T-cell (primary cell): Measurements from ENCODE around the gene ACER1. TPM values are rescaled to one million over a fixed set of nuclear protein-coding genes. Genes with fewer than 3 reads are reported as not detected.

ENCODE experiments used
- ATAC-seq, 4 experiments: fragments of 200-7000 bp in 3 of 4; fragments of 150-1000 bp in 1 of 4; cut with Tn5 transposase; replicated peaks in 1 of 4; 1 replicate in 3 of 4; 2 replicates in 1 of 4; pipeline ENCODE4 v1.10.0; 2021; ENCODE audit warnings: moderate library complexity in 3 of 4, mild to moderate bottlenecking in 2 of 4, moderate number of reproducible peaks in 1 of 4
- CTCF ChIA-PET, 2 donors: fragments of 300-600 bp; sonication (Branson Sonifier 250); formaldehyde crosslinking; loops; one replicate each; lab custom pipeline; 2022; ENCODE audit warnings: antibody characterized with exemption in 2 of 2; lab: Charles Lee
- POLR2A ChIA-PET, 2 donors: fragments of 300-600 bp; sonication (Branson Sonifier 250); formaldehyde crosslinking; loops; one replicate each; lab custom pipeline; 2022; ENCODE audit warnings: antibody characterized with exemption in 2 of 2; lab: Charles Lee
- DNase-seq, 35 experiments: peaks; one replicate each; pipeline versions ENCODE4 v3.0.0 to v3.0.0-alpha.2; 2013 to 2023
- H3K27ac ChIP-seq: one replicate; pipeline ENCODE4 v1.5.1; 2013; ENCODE audit warnings: low read length
- H3K27me3 ChIP-seq, 2 experiments: replicated peaks in 1 of 2; 1 replicate in 1 of 2; 2 replicates in 1 of 2; pipeline versions ENCODE4 v1.6.1 to v1.7.0; 2013; ENCODE audit warnings: low read length in 1 of 2, mixed read lengths in 1 of 2; ENCODE audit not compliant: control insufficient read depth in 2 of 2, insufficient read depth in 2 of 2; ENCODE audit errors: extremely low read depth in 1 of 2
- H3K36me3 ChIP-seq, 2 donors: 1 replicate in 1 of 2; 2 replicates in 1 of 2; pipeline versions ENCODE4 v1.6.1 to v1.7.0; 2013; ENCODE audit warnings: low read length in 1 of 2; ENCODE audit not compliant: control insufficient read depth in 2 of 2, insufficient read depth in 1 of 2; ENCODE audit errors: extremely low read depth in 1 of 2
- H3K4me1 ChIP-seq, 2 experiments: 1 replicate in 1 of 2; 2 replicates in 1 of 2; pipeline versions ENCODE4 v1.6.1 to v1.7.0; 2013; ENCODE audit warnings: low read length in 2 of 2, mixed read lengths in 1 of 2; ENCODE audit not compliant: insufficient read depth in 2 of 2, control insufficient read depth in 1 of 2; ENCODE audit errors: extremely low read depth in 1 of 2
- H3K4me3 ChIP-seq, 2 donors: 1 replicate in 1 of 2; 2 replicates in 1 of 2; pipeline versions ENCODE4 v1.5.1 to v1.7.0; 2013; ENCODE audit warnings: mild to moderate bottlenecking in 2 of 2, low read length in 1 of 2, moderate library complexity in 1 of 2; ENCODE audit not compliant: control insufficient read depth in 1 of 2; ENCODE audit errors: extremely low read depth in 1 of 2
- H3K9me3 ChIP-seq: 2 replicates; pipeline ENCODE4 v1.7.0; 2013
- H3K27ac Mint-ChIP-seq, 2 donors: one replicate each; pipeline ENCODE4 v1.8.0; 2020 to 2021; ENCODE audit warnings: mild to moderate bottlenecking in 2 of 2, mixed read lengths in 2 of 2
- H3K27me3 Mint-ChIP-seq, 2 donors: one replicate each; pipeline ENCODE4 v1.8.0; 2021 to 2022; ENCODE audit warnings: mixed read lengths in 2 of 2
- H3K36me3 Mint-ChIP-seq: one replicate; pipeline ENCODE4 v1.8.0; 2021; ENCODE audit warnings: mixed read lengths
- H3K4me1 Mint-ChIP-seq, 3 donors: one replicate each; pipeline ENCODE4 v1.8.0; 2020 to 2022; ENCODE audit warnings: mixed read lengths in 3 of 3, mild to moderate bottlenecking in 1 of 3
- H3K4me3 Mint-ChIP-seq, 3 donors: one replicate each; pipeline ENCODE4 v1.8.0; 2020 to 2022; ENCODE audit warnings: mild to moderate bottlenecking in 3 of 3, mixed read lengths in 3 of 3, moderate library complexity in 3 of 3
- H3K9me3 Mint-ChIP-seq, 3 donors: one replicate each; pipeline ENCODE4 v1.8.0; 2020 to 2022; ENCODE audit warnings: mixed read lengths in 3 of 3
- WGBS: methylation state at CpG from one replicate; pipeline ENCODE4 v1.1.5; 2013; ENCODE audit warnings: missing lambda C conversion rate; ENCODE audit not compliant: insufficient coverage; 5-methylcytosine and 5-hydroxymethylcytosine counted together
- total RNA-seq, 35 experiments: library from RNA in 6 of 35; stranded (reverse) in 6 of 35; fragments of 120-200 nt in 1 of 35; gene quantifications; one replicate each; pipeline versions ENCODE4 v1.2.1 to v1.2.4 and lab custom pipeline; 2013 to 2026

Gene ACER1
- total RNA-seq, 5 donors from 2014 or later (not counting 1 experiment from before 2014, with no cell fraction given) = 0.16 to 2.7 (median 0.63) TPM

DNA sequence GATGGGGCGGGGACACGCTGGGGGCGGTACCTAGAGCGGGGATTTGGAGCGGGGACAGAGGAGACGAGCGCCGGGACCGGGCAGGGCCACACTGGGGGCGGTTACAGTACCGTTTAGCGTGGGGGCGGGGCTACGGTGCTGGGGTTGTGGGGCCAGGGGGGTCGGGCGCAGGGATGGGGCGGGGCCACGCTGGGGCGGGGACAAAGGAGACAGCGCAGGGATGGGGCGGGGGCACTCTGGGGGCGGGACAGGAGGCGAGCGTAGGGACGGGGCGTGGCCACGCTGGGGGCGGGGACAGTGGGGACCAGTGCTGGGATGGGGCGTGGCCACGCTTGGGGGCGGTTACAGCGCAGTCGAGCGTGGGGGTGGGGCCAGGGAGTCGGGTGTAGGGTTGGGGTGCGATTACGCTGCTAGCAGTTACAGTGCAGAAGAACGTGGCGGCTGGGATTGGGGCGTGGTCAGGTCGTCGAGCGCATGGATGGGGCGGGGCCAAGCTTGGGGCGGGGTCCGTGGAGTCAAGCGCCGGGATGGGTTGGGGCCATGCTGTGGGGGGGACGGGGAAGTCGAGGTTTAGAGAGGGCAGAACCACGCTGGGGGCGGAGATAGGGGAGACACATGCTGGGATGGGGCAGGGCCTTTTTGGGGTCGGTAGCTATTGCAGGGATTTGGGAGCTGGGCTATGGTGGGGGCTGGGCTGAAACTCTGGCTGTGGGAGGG, 39.8 kb upstream of the ACER1 start:
- peak; percentile 68 to 71 (median 70) for ATAC-seq
- peaks cover 14 to 23% (median 20%) of the 10 kb centered on the region in 3 donors for H3K4me1 Mint-ChIP-seq
- CTCF ChIA-PET = interaction anchor here (0.5 to 1.5 kb wide), 7 partner anchors 10 to 821 kb away, joined by 3 to 19 read pairs (median 7); partner anchors contain the start of genes CLPP (in 1 of the 2), GTF2F1 (in 1 of the 2) and KHSRP (in 1 of the 2)

DNA sequence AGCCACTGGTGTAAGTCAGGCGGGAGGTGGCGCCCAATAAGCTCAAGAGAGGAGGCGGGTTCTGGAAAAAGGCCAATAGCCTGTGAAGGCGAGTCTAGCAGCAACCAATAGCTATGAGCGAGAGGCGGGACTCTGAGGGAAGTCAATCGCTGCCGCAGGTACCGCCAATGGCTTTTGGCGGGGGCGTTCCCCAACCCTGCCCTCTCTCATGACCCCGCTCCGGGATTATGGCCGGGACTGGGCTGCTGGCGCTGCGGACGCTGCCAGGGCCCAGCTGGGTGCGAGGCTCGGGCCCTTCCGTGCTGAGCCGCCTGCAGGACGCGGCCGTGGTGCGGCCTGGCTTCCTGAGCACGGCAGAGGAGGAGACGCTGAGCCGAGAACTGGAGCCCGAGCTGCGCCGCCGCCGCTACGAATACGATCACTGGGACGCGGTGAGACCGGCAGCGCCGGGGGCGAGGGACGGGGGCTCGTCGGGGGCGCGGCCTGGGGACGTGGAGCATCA, 39.2 kb upstream of the ACER1 start, which contains the start of gene ALKBH7:
Gene ALKBH7 (plus strand): TSS at position 201 of the 502 bp plus-strand sequence. CDS start 27 bp downstream, at position 228.
- Mint-ChIP-seq H3K4me3 (peak within 1 kb of the TSS; percentile 86 to 93 (median 89)), H3K9me3 (no peaks in the 10 kb centered on the region), H3K27ac (peak within 1 kb of the TSS; percentile 93 to 94), H3K27me3 (no peaks in the 10 kb centered on the region), H3K36me3 (peaks cover 7% of the 10 kb centered on the region), H3K4me1 (peaks cover 14 to 23% (median 20%) of the 10 kb centered on the region in 3 donors)
- Histone ChIP-seq H3K9me3 (no peaks in the 10 kb centered on the region), H3K4me3 (peak within 1 kb of the TSS; percentile 74 to 76), H3K4me1 (peaks cover 6 to 16% of the 10 kb centered on the region in 2 experiments), H3K27ac (peak within 1 kb of the TSS; percentile 85), H3K27me3 (no peaks in the 10 kb centered on the region), H3K36me3 (peaks cover 17 to 25% of the 10 kb centered on the region in 2 donors)
- under 1% methylated on average over 44 of the region's 47 CpGs for WGBS
- ChIA-PET CTCF (interaction anchor here (0.5 to 1.5 kb wide), 9 partner anchors 9 to 822 kb away, joined by 3 to 19 read pairs (median 5); partner anchors contain the start of genes CLPP (in 1 of the 2), GTF2F1 (in 1 of the 2), KHSRP (in 1 of the 2) and ZNF557 (in 1 of the 2)), POLR2A (interaction anchor here (0.6 to 1.5 kb wide), 10 partner anchors 9 to 1406 kb away, joined by 3 to 16 read pairs (median 4); partner anchors contain the start of genes CLPP (in 1 of the 2), GTF2F1 (in 1 of the 2) and KHSRP (in 1 of the 2))
- ATAC-seq (peak; percentile 83 to 85 (median 83)), DNase-seq (peak; percentile 86 to 100 (median 98))

More for the DNA sequence above, 39.8 kb upstream of the ACER1 start:
- peak; percentile 92 to 99 (median 97) for DNase-seq
- Histone ChIP-seq H3K4me1 (peaks cover 6 to 16% of the 10 kb centered on the region in 2 experiments), H3K27me3 (no peaks in the 10 kb centered on the region), H3K36me3 (peaks cover 13 to 19% of the 10 kb centered on the region in 2 donors), H3K4me3 (peak overlapping the region; percentile 74 to 76), H3K27ac (peak overlapping the region; percentile 85), H3K9me3 (no peaks in the 10 kb centered on the region)
- POLR2A ChIA-PET = interaction anchor here (0.6 to 1.5 kb wide), 8 partner anchors 10 to 1405 kb away, joined by 3 to 16 read pairs (median 6); partner anchors contain the start of genes CLPP (in 1 of the 2), GTF2F1 (in 1 of the 2) and KHSRP (in 1 of the 2)
- Mint-ChIP-seq H3K4me3 (peak overlapping the region; percentile 86 to 93 (median 89)), H3K36me3 (peaks cover 4% of the 10 kb centered on the region), H3K27me3 (no peaks in the 10 kb centered on the region), H3K9me3 (no peaks in the 10 kb centered on the region), H3K27ac (peak overlapping the region; percentile 93 to 94)
- WGBS = under 1% methylated on average over 38 of the region's 53 CpGs

DNA sequence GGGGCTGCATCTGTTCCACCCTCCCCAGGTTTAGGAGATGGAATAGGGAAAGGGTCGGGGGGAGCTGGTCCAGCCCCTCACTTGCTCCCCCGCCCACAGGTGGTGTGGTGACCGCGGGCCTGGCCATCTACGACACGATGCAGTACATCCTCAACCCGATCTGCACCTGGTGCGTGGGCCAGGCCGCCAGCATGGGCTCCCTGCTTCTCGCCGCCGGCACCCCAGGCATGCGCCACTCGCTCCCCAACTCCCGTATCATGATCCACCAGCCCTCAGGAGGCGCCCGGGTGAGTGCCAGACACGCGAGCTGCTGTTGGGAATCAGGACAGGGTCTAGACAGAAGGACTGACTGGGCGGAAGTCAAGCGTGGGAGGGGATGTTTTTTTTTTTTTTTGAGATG, 30.9 kb upstream of the ACER1 start:
- ChIA-PET POLR2A (interaction anchor here in 1 of 2 donors (1.3 kb wide), 1 partner anchor 8 kb away, joined by 3 read pairs; the partner anchor contains the start of gene ALKBH7), CTCF (no interaction called here)
- H3K27me3 ChIP-seq = no peaks in the 10 kb centered on the region
- WGBS = 98% methylated on average over 12 of the region's 21 CpGs
- Mint-ChIP-seq H3K9me3 (no peaks in the 10 kb centered on the region), H3K27me3 (no peaks in the 10 kb centered on the region), H3K4me3 (peak overlapping the region in 1 of 3 donors; percentile 63), H3K4me1 (peaks cover 15 to 32% (median 23%) of the 10 kb centered on the region in 3 donors), H3K27ac (peak overlapping the region; percentile 39 to 83), H3K36me3 (peaks cover 19% of the 10 kb centered on the region)
- DNase-seq (no peak), ATAC-seq (no peak)
- no peaks in the 10 kb centered on the region for H3K9me3 ChIP-seq
- peaks cover 38 to 51% of the 10 kb centered on the region in 2 donors for H3K36me3 ChIP-seq
- no peak overlapping the region for H3K27ac ChIP-seq
- peaks cover 7 to 41% of the 10 kb centered on the region in 2 experiments for H3K4me1 ChIP-seq
- no peak overlapping the region for H3K4me3 ChIP-seq

DNA sequence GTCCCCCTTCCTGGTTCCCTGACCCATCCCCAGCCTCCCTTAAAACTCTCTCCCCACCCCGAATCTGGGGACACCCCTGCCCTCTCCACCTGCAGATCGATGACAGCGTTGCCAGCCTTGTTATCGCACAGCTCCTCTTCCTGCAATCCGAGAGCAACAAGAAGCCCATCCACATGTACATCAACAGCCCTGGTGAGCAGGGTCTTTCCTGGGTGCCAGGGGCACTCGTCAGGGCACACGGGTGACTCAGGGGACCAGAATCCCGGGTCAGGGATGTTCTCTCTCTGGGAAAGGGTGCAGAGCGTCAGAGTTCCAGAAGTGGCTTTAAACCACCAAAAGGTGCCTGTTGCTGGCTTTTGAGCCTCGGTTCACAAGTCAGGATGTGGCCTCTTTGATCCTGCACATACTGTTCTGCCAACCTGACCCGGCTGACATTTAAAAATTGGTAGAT, 29.0 kb upstream of the ACER1 start:
- Histone ChIP-seq H3K9me3 (no peaks in the 10 kb centered on the region), H3K4me1 (peaks cover 7 to 41% of the 10 kb centered on the region in 2 experiments), H3K36me3 (peaks cover 26 to 31% of the 10 kb centered on the region in 2 donors), H3K4me3 (peak overlapping the region; percentile 57 to 81), H3K27me3 (no peaks in the 10 kb centered on the region), H3K27ac (peak overlapping the region; percentile 88)
- peak in 34 of 35 experiments; percentile 22 to 74 (median 40) for DNase-seq
- H3K27ac Mint-ChIP-seq = peak overlapping the region; percentile 93 to 96
- H3K4me3 Mint-ChIP-seq = peak overlapping the region; percentile 86 to 100 (median 94)
- under 1% methylated on average over 11 of the region's 11 CpGs for WGBS
- H3K36me3 Mint-ChIP-seq = peaks cover 11% of the 10 kb centered on the region
- ChIA-PET POLR2A (interaction anchor here in 1 of 2 donors (0.6 to 1.6 kb wide), 2 partner anchors 10 to 49 kb away, joined by 3 to 16 read pairs; partner anchors contain the start of gene ALKBH7), CTCF (interaction anchor here in 1 of 2 donors (2.3 kb wide), 1 partner anchor 10 kb away, joined by 19 read pairs; the partner anchor contains the start of gene ALKBH7)
- H3K4me1 Mint-ChIP-seq = peaks cover 12 to 30% (median 23%) of the 10 kb centered on the region in 3 donors
- ATAC-seq = peak; percentile 48 to 61 (median 58)
- no peaks in the 10 kb centered on the region for H3K9me3 Mint-ChIP-seq
- no peaks in the 10 kb centered on the region for H3K27me3 Mint-ChIP-seq

DNA sequence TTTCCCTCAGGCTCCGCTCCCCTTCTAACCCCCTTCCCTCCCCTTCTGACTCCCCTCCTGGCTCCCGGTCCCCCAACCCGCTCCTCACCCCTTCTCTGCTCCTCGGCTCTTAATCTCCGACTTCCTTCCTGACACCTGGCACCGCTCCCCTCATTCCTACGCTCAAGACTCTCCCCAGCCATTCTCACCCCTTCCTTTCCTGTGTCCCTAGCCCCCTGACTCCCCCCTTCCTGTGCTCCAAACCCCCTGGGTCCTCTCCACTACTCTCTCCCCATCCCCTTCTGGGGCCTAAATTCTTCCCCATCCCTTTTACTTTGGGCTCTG, 28.6 kb upstream of the ACER1 start:
- Histone ChIP-seq H3K27ac (peak overlapping the region; percentile 88), H3K4me3 (peak overlapping the region; percentile 57 to 81), H3K36me3 (peaks cover 22 to 28% of the 10 kb centered on the region in 2 donors), H3K9me3 (no peaks in the 10 kb centered on the region), H3K27me3 (no peaks in the 10 kb centered on the region), H3K4me1 (peaks cover 7 to 41% of the 10 kb centered on the region in 2 experiments)
- Mint-ChIP-seq H3K27me3 (no peaks in the 10 kb centered on the region), H3K27ac (peak overlapping the region; percentile 93 to 96), H3K36me3 (peaks cover 10% of the 10 kb centered on the region), H3K4me3 (peak overlapping the region; percentile 86 to 100 (median 94)), H3K9me3 (no peaks in the 10 kb centered on the region), H3K4me1 (peaks cover 12 to 30% (median 23%) of the 10 kb centered on the region in 3 donors)
- CTCF ChIA-PET = interaction anchor here in 1 of 2 donors (2.3 kb wide), 1 partner anchor 10 kb away, joined by 19 read pairs; the partner anchor contains the start of gene ALKBH7
- POLR2A ChIA-PET = interaction anchor here in 1 of 2 donors (1.6 kb wide), 1 partner anchor 10 kb away, joined by 16 read pairs; the partner anchor contains the start of gene ALKBH7
- peak in 3 of 4 experiments; percentile 1 to 7 (median 2) for ATAC-seq
- 0% methylated on average over 7 of the region's 7 CpGs for WGBS
- no peak for DNase-seq
